ENCODE results near the gene GRPEL1. TPM values are rescaled to one million over a fixed set of nuclear protein-coding genes. Genes with fewer than 3 reads are reported as not detected.
A peak's percentile ranks its signal among the peaks of the same experiment; 100 is the strongest.

The GRPEL1 gene
- total and polyA plus RNA-seq, 2 of the 4 experiments (the other 2 are of a cell fraction) = 33.0 to 33.9 TPM

DNA sequence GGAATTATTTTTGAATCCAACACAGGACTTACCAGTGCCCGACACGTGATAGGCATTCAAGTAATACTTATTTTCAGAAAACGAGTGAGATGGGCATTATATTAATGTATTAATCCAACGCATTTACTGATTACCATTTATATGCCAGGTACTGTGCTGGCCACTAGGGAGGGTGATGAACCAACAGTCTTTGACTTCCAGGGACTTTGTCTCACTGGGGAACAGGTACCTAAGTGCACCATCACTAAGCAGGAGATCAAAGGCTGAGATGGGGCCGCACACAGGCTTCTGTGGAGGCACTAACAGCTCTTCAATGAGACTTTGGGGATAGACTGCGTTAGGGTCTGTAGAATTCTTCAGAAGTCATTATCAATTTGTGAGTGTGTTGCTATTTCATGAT is 30.4 kb downstream of the GRPEL1 start:
- WGBS, 2 experiments (ENCODE audit: extremely low coverage in 2 of 2, insufficient read length in 1 of 2) = no CpG with 5 or more reads among the region's 6 CpGs
- no peak overlapping the region for H2AFZ ChIP-seq (replicated peaks; ENCODE audit: low read length, poor library complexity)
- no peak overlapping the region for H2BK120ac ChIP-seq (ENCODE audit: low read depth, low read length)
- H4K20me1 ChIP-seq (ENCODE audit: insufficient read depth, low read length) = no peaks in the 10 kb centered on the region
- H3K27ac ChIP-seq (ENCODE audit: insufficient read depth, low read length) = no peak overlapping the region
- ChIA-PET POLR2A (ENCODE audit: unreplicated experiment) (no interaction called here), CTCF (interaction anchor here (0.6 to 0.8 kb wide), 3 partner anchors 9 to 63 kb away, joined by 5 to 7 read pairs (median 5); no protein-coding TSS in a partner anchor)
- in situ Hi-C loops (cut with MboI; ENCODE audit: low sequenced_read_pairs) (no loop called here), intact Hi-C loops (cut with micrococcal nuclease) (no loop called here), dilution Hi-C loops (cut with HindIII; ENCODE audit: low sequenced_read_pairs, unreplicated experiment) (no loop called here)
- H3K4me3 ChIP-seq (ENCODE audit: insufficient read depth, low read depth, low read length) = no peak overlapping the region
- no peak overlapping the region for H2BK20ac ChIP-seq (ENCODE audit: low read depth, low read length)
- ATAC-seq (ENCODE audit: low read depth) (no peak), DNase-seq (no peak)
- no peak overlapping the region for H2BK5ac ChIP-seq (ENCODE audit: low read depth, low read length, poor library complexity, severe bottlenecking)
- no peak overlapping the region; the same call in 2 of the 3 replicates for H2BK15ac ChIP-seq (ENCODE audit: low read depth, low read length)
- H3K27me3 ChIP-seq (ENCODE audit: control insufficient read depth, insufficient read depth, low read length) = no peaks in the 10 kb centered on the region
- H3K79me1 ChIP-seq (ENCODE audit: low read depth in 1 of 2, low read length in 2 of 2) = peaks cover 8 to 23% of the 10 kb centered on the region in 2 experiments
- no peak overlapping the region for H4K8ac ChIP-seq (ENCODE audit: low read depth in 2 of 2, low read length in 2 of 2)
- H3K14ac ChIP-seq (replicated peaks; ENCODE audit: low read depth, low read length) = 0 out of 2 replicates have a peak overlapping the region, but pooled peaks have one; percentile 0
- TF ChIP-seq CTCF (conservative IDR thresholded peaks at IDR 0.05; ENCODE audit: low read depth, low read length) (0 out of 2 replicates have a peak, but pooled peaks have one; percentile 3), FOS (IDR thresholded peaks at IDR 0.05; ENCODE audit: low read depth, low read length) (no peak)
- BruUV-seq (replicated peaks) = no TSS peak
- H4K91ac ChIP-seq (ENCODE audit: insufficient read depth, low read depth, low read length) = no peak overlapping the region
- peaks cover 9% of the 10 kb centered on the region for H3K36me3 ChIP-seq (ENCODE audit: control insufficient read depth, insufficient read depth, low read length)
- no peak overlapping the region for H3K4ac ChIP-seq (ENCODE audit: low read depth, low read length)
- no peak overlapping the region for H3K56ac ChIP-seq (ENCODE audit: extremely low read depth, insufficient read depth, low read length)
- H3K4me2 ChIP-seq (ENCODE audit: low read depth, low read length) = no peak overlapping the region
- peaks cover 18% of the 10 kb centered on the region for H3K4me1 ChIP-seq (ENCODE audit: control insufficient read depth, insufficient read depth, low read length)
- no peaks in the 10 kb centered on the region for H3K9me3 ChIP-seq (ENCODE audit: control insufficient read depth, insufficient read depth, low read length)
- H3K9me1 ChIP-seq (ENCODE audit: insufficient read depth, low read length) = peaks cover 11% of the 10 kb centered on the region
- H3K9ac ChIP-seq (ENCODE audit: low read depth, low read length) = no peak overlapping the region
- no peak overlapping the region for H2AK9ac ChIP-seq (replicated peaks; ENCODE audit: low read depth, low read length, poor library complexity)
- no peak overlapping the region for H3K18ac ChIP-seq (ENCODE audit: low read depth, low read length)
- no peak overlapping the region for H2AK5ac ChIP-seq (ENCODE audit: low read depth, low read length)
- no peak overlapping the region for H4K5ac ChIP-seq (ENCODE audit: low read depth, low read length)
- no peak overlapping the region for H3K23ac ChIP-seq (ENCODE audit: low read depth, low read length)

Data from IMR-90 (cell line).